Activated T-helper 9 cell treated with anti-CD3 and anti-CD28 coated beads, Interleukin-2, amount 50 U/mL, for 16 hours (primary cell): ENCODE measurements around the gene KPNA6.
"Not testable (repeated sequence)": the region's sequence is repeated elsewhere in the genome, so short reads cannot be mapped to it uniquely, and the experiment has no call there.

ENCODE experiments used
- DNase-seq: peaks from one replicate; pipeline ENCODE4 v3.0.0-alpha.2; 2020; ENCODE audit warnings: low read depth

KPNA6 gene

GRCh38 chr1:32100807-32101708, 6.8 kb upstream of the KPNA6 start:
- DNase-seq = no peak

GRCh38 chr1:32104127-32104526, 3.7 kb upstream of the KPNA6 start:
- DNase-seq = no peak

GRCh38 chr1:32105338-32105737, 2.5 kb upstream of the KPNA6 start:
- DNase-seq = no peak

- DNase-seq = no peak
These were observed 1.1 kb upstream of the KPNA6 start for GRCh38 chr1:32106663-32107275.

GRCh38 chr1:32111040-32111623, 3.3 kb downstream of the KPNA6 start:
- DNase-seq = no peak

GRCh38 chr1:32111789-32112188, 3.9 kb downstream of the KPNA6 start:
- no peak for DNase-seq

DNA sequence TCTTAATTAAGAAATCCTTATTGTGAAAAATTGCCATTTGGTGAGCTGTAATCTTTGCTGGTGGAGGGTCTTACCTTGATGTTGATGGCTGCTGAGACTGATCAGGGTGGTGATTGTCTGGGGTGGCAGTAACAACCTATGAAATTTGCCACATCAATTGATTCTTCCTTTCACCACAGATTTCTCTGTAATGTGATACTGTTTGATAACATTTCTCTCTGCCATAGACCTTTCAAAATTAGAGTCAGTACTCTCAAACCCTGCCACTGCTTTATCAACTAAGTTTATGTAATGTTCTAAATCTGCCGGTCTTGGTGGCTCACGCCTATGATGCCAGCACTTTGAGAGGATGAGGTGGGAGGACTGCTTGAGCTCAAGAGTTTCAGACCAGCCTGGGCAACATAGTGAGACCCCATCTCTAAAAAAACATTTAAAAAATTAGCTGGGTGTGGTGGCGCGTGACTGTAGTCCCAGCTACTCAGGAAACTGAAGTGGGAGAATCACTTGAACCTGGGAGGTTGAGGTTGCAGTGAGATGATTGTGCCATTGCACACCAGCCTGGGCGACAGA, 5.0 kb downstream of the KPNA6 start:
- DNase-seq = no peak

DNA sequence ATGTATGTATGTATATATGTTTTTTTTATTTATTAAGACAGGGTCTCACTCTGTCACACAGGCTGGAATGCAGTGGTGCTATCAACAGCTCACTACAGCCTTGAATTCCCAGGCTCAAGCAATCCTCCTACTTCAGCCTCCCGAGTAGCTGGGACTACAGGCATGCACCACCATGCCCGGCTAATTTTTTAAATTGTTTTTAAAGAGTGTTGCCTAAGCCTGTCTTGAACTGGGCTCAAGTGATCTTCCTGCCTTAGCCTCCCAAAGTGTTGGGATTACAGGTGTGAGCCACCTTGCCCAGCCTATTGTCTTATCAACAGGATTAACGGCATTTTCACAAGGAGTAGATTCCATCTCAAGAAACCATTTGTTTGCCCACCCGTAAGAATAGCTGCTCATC, 5.6 kb downstream of the KPNA6 start:
- not testable (repeated sequence) for DNase-seq

- no peak for DNase-seq
These were observed 6.6 kb downstream of the KPNA6 start for GRCh38 chr1:32114420-32114819.

DNA sequence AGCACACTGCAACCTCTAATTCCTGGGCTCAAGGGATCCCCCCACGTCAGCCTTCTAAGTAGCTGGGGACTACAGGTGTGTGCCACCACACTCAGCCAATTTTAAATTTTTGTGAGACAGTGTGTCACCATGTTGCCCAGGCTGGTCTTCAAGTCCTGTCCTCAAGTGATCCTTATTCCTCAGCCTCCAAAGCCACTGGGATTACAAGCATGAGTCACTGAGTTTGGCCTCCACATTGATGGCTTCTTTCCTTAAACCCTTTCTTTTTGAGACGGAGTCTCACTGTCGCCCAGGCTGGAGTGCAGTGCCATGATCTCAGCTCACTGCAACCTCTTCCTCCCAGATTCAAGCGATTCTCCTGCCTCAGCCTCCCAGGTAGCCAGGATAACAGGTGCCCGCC, 7.6 kb downstream of the KPNA6 start:
- DNase-seq = no peak

DNA sequence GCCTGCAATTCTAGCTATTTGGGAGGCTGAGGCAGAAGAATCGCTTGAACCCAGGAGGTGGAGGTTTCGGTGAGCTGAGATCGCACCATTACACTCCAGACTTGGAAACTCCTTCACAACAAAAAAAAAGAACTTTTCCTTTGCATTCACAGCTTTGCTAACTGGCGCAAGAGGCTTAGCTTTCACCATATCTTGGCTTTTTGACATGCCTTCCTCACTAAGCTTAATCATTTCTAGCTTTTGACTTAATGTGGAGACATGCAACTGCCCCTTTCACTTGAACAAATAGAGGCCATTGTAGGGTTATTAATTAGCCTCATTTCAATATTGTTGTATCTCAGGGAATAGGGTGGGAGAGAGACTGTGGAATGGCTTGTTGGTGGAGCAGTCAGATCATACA, 8.7 kb downstream of the KPNA6 start:
- no peak for DNase-seq

- no peak for DNase-seq
These were observed 14.3 kb downstream of the KPNA6 start for GRCh38 chr1:32122151-32122550.

DNA sequence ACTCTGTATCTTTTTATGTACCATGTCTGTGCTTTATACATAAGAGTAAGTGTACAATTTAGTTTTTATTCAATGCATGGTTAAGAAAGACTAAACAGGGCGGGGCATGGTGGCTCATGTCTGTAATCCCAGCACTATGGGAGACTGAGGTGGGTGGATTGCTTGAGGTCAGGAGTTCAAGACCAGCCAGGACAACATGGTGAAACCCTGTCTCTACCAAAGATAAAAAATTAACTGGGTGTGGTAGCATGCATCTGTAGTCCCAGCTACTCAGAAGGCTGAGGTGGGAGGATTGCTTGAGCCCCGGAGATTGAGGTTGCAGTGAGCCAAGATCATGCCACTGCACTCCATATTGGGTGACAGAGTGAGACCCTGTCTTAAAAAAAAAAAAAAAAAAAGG, 15.5 kb downstream of the KPNA6 start:
- not testable (repeated sequence) for DNase-seq

DNA sequence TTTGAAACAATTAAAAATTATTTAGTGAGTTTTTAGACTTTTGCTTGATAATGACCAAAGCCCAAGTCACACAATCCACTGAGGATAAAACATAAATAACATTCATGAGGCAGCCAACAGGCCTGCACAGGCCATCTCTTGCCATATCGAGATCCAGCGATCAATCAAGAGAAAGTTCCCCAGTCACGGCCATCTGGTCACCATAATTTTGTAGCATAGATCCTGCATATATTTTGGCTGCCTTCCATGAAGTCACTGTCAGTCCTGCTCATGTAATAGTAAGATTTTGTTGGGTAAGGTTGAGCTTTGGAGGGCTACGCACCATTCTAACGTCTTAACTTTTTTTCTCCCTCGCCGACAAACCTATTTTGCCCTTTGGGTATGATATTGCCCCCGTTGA, 17.5 kb downstream of the KPNA6 start:
- no peak for DNase-seq

DNA sequence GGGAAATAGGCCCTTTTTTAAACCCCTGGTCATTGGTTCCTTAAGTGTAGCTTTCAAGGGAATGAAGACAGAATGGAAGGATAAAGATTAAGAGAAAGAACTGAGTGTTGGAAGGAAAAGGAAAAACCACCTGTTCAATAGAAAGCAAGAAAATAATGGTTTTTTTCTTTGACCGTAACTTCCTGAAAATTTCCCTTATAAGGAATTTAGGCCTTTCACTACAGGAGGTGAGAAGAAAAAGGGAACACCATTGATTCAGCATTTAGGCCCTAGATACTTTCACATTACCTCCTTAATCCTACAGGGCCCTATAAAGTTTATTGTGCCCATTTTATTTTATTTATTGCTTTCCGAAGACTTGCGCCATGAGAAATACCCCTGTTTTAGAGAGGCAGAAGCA, 18.9 kb downstream of the KPNA6 start:
- DNase-seq = no peak

- DNase-seq = no peak
These were observed 19.7 kb downstream of the KPNA6 start for GRCh38 chr1:32127409-32128198.

DNA sequence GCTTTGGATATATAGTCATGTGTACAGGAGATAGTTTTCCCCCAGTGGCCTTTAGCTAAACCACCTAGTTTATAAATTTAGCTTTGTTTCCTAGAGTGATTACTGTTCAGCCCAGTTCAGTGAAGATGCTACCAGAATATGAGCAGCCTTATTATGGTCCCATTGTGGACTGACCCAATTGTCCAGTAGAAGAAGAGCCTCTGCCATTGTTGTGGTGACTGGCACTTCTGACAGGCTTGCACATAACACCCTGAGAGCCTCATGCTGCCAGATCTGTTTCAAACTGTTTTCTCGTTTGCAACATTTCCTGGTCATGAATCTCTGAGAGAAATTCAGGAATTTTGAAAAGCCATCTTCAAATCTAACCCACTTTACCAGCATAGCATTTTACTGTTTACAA, 20.6 kb downstream of the KPNA6 start:
- no peak for DNase-seq

DNA sequence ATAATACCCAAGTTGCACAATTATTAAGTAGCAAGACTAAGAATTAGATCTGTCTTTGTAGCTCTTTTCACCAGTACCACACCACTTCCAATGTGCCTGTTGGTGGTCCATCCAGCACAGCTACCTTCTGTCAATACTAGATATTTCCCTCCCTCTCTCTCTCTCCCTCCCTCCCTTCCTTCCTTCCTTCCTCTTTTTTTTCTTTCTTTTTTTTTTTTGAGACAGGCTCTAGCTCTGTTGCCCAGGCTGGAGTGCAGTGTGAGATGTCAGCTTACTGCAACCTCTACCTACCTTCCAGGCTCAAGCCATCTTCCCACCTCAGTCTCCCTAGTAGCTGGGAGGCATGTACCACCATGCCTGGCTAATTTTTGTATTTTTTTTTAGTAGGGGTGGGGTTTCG, 21.1 kb downstream of the KPNA6 start:
- no peak for DNase-seq

GRCh38 chr1:32133950-32134280, 26.1 kb downstream of the KPNA6 start:
- not testable (repeated sequence) for DNase-seq

GRCh38 chr1:32137111-32137510, 29.3 kb downstream of the KPNA6 start:
- no peak for DNase-seq

DNA sequence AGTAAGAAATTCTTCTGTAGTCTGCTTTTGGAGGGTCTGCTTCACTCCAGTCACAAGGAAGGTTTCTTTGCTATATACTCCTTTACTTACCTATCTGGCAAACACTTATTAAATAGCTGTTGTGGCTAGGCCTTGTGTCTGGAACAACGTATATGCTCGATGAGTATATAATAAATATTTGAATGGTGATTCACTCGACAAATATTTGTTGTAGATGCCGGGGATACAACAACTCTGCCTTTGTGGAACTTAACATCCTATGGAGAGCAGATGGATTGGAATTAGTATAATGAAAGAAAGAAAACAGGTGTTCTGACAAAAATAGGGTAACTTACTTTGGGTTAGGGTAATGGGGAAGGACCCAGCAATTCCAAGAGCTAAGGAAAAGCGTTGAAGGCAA, 31.1 kb downstream of the KPNA6 start:
- DNase-seq = no peak
